GM11168 (cell line): ENCODE data around the gene VPS25.

Experiments
- in situ Hi-C: fragments of 300-500 bp; cut with MboI; formaldehyde crosslinking; loops from one replicate; pipeline ENCODE4 v1.12.0; 2022; ENCODE audit warnings: low sequenced_read_pairs; ENCODE audit not compliant: unreplicated experiment

VPS25 gene

GRCh38 chr17:42767512-42767911 is 5.7 kb upstream of the VPS25 start:
- in situ Hi-C loops: loop anchor here (10.0 kb wide), 1 partner anchor 193 kb away; the partner anchor contains the start of gene PSMC3IP

DNA sequence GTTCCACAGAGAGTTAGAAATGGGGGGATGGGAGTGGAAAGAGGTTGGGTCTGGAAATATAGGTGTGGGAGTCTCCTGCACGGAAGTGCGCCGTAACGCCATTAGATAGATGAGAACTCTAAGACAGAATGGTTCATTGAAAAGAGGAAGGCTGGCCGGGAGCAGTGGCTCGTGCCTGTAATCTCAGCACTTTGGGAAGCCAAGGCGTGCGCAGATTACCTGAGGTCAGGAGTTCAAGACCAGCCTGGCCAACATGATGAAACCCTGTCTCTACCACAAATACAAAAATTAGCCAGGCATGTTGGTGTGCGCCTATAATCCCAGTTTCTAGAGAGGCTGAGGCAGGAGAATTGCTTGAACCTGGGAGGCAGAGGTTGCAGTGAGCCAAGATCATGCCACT is 5.2 kb upstream of the VPS25 start:
- in situ Hi-C loops: loop anchor here (10.0 kb wide), 1 partner anchor 193 kb away; the partner anchor contains the start of gene PSMC3IP

DNA sequence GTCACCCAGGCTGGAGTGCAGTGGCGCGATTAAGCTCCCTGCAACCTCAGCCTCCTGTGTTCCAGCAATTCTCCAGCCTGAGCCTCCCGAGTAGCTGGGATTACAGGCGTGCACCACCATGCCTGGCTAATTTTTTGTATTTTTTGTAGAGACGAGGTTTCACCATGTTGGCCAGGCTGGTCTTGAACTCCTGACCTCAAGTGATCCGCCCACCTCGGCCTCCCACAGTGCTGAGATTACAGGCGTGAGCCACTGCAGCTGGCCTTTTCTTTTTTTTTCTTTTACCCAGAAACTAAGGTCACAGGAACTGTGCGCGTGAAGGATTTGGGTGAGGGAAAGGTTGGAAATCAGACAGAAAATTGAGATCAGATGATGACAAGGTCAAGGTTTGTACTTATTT is 3.3 kb upstream of the VPS25 start:
- in situ Hi-C loops: loop anchor here (10.0 kb wide), 1 partner anchor 195 kb away; the partner anchor contains the start of gene PSMC3IP

DNA sequence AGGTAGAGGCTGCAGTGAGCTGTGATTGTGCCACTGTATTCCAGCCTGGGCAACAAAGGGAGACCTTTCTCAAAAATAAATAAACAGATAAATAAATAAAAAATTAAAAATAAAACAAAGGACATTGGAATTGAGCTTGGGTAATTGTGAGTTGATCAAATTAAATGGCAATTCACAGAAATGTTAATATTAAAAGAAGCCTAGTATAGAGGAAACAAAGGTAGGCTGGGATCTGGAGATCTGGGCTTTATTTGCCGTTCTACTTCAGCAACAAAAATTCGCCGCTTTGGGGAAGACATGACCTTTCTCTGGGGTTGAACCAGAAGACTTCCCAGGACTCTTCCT is 332 bp upstream of the VPS25 start:
- in situ Hi-C loops: no loop called here

DNA sequence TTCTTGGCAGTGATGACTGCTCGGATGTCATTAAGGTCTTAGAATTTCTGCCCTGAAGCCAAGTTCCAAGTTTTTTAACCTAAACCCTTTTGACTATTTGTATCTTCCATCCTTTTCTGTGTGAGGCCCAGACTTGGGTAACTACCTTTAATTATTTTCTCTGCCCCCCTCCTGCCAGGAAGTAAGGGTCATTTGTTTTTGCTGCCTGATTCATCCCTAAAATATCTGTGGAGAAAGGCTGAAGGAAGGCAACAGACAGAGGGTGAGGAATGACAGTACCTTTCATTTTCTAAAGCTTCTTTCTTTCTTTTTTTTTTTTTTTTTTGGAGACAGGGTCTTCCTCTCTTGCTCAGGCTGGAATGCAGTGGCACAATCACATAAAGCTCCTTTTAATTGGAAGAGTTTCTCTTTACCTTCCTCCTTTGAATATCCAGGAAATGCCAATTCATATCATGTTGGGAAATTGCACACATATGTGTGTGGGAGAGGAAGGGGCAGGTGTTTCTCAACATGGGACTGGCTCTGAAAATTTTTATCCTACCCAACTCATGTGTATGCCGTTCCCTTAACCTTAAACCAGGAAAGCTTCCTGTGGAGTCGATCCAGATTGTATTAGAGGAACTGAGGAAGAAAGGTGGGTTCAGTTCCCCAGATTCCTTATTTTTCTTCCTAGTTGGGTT is 957 bp downstream of the VPS25 start:
- in situ Hi-C loops: no loop called here

- in situ Hi-C loops: no loop called here
These were observed 2.4 kb downstream of the VPS25 start for GRCh38 chr17:42775534-42776098.

DNA sequence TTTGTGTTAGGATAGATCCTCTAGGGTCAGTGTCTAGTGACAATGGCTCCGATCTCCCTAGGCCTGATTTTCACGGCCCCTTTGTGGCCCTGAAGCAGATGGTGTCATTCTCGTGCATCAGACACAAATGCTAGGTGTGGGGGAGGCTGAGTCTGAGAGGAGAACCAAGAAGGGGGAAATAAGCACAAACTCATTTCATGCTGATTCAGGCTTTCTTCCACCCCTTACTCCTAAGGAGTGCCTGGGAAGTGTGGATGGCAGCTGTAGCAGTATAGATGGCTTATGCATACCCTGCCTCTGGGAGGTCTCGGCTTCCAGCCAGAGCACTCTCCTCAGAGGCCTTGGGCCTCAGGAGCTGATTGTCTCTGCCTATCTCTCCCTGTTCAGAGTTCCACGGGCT is 5.3 kb downstream of the VPS25 start:
- in situ Hi-C loops: no loop called here

- in situ Hi-C loops: no loop called here
These were observed 6.2 kb downstream of the VPS25 start for GRCh38 chr17:42779304-42779935.

GRCh38 chr17:42779936-42780850 is 6.9 kb downstream of the VPS25 start, which contains the start of gene WNK4:
TSS of gene WNK4 (plus strand) at chr17:42780610. CDS start at chr17:42780699, 89 bp downstream.
- in situ Hi-C loops: no loop called here

DNA sequence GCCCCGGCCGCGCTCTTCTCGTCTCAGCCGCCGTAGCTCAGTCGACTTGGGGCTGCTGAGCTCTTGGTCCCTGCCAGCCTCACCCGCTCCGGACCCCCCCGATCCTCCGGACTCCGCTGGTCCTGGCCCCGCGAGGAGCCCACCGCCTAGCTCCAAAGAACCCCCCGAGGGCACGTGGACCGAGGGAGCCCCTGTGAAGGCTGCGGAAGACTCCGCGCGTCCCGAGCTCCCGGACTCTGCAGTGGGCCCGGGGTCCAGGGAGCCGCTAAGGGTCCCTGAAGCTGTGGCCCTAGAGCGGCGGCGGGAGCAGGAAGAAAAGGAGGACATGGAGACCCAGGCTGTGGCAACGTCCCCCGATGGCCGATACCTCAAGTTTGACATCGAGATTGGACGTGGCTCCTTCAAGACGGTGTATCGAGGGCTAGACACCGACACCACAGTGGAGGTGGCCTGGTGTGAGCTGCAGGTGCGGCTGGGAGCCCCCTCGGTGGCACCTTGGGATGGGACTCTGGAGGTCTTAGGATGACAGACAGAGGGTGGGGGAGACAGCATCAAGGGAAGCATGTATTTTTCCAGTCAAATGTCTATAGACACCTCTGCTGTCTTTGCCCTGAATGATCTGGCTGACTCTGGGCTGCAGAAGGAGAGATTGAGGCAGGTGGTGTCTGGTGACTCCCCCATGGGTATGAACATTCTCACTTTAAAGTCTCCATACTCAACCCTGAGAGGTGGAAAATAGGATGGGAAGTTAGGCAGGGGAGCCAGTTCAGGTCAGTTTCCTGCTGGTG is 7.8 kb downstream of the VPS25 start:
- in situ Hi-C loops: no loop called here

- in situ Hi-C loops: no loop called here
These were observed 8.5 kb downstream of the VPS25 start for GRCh38 chr17:42781639-42782165.

GRCh38 chr17:42782166-42783061 is 9.2 kb downstream of the VPS25 start:
- in situ Hi-C loops: no loop called here

GRCh38 chr17:42783062-42783790 is 10.0 kb downstream of the VPS25 start:
- in situ Hi-C loops: no loop called here

GRCh38 chr17:42783791-42784138 is 10.5 kb downstream of the VPS25 start:
- in situ Hi-C loops: no loop called here

DNA sequence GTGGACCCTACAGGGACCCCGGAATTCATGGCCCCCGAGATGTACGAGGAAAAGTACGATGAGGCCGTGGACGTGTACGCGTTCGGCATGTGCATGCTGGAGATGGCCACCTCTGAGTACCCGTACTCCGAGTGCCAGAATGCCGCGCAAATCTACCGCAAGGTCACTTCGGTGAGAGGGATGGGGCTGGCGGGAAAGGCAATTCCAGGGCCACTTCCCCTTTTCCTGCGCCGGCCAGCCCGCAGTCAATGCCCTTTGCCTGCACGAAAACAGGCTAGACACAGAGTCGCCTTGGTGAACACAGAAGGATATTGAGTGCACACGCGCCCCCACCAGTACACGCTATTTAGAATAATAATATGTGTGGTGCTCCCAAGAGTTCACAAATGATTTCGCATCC is 11.2 kb downstream of the VPS25 start:
- in situ Hi-C loops: no loop called here

GRCh38 chr17:42784811-42785592 is 11.8 kb downstream of the VPS25 start:
- in situ Hi-C loops: no loop called here

- in situ Hi-C loops: no loop called here
These were observed 14.0 kb downstream of the VPS25 start for GRCh38 chr17:42787266-42787665.
